Ovary (tissue), 3 donors: ENCODE measurements around the gene TMA7.

Experiments used
- CTCF ChIP-seq, 3 donors: fragments of 450-650 bp in 2 of 3; fragments of 200-600 bp in 1 of 3; IDR thresholded peaks; one replicate each; pipeline versions ENCODE4 v1.5.1 to v1.8.0; 2016 to 2022; ENCODE audit warnings: antibody characterized with exemption in 3 of 3, mild to moderate bottlenecking in 1 of 3
- EP300 ChIP-seq: sonication (generic); formaldehyde crosslinking; IDR thresholded peaks from one replicate; pipeline ENCODE4 v1.6.1; 2017; ENCODE audit warnings: antibody characterized with exemption
- POLR2A ChIP-seq: fragments of 450-650 bp; IDR thresholded peaks from one replicate; pipeline ENCODE4 v1.6.1; 2017; ENCODE audit warnings: antibody characterized with exemption, mild to moderate bottlenecking, moderate library complexity
- donor health status: DM: no; HTN: no; CAD: no.

DNA sequence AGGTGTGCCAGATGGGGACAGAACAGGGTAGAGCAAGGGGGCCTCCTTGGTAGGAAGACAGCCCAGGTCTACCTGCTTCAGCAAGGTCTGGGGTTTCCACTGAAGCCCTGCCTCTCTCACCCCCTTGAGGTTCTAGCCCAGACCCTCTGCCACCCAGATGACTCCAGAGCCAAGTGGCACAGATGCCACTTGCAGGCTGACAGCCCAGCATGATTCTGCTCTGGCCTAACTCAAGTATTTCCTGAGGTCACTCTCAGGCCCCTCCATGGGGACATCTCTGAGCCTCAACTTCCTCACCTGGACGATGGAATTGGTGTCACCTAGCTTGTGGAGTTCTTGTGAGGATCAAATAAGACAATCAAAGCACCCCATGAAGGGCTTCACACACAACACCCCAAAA, 34.1 kb upstream of the TMA7 start:
- TF ChIP-seq CTCF (IDR thresholded peaks at IDR 0.05) (no peak), POLR2A (no peak), EP300 (no peak)
